Measurements from ENCODE around the gene ADGRD1.

- TF ChIP-seq, protein P1, sequence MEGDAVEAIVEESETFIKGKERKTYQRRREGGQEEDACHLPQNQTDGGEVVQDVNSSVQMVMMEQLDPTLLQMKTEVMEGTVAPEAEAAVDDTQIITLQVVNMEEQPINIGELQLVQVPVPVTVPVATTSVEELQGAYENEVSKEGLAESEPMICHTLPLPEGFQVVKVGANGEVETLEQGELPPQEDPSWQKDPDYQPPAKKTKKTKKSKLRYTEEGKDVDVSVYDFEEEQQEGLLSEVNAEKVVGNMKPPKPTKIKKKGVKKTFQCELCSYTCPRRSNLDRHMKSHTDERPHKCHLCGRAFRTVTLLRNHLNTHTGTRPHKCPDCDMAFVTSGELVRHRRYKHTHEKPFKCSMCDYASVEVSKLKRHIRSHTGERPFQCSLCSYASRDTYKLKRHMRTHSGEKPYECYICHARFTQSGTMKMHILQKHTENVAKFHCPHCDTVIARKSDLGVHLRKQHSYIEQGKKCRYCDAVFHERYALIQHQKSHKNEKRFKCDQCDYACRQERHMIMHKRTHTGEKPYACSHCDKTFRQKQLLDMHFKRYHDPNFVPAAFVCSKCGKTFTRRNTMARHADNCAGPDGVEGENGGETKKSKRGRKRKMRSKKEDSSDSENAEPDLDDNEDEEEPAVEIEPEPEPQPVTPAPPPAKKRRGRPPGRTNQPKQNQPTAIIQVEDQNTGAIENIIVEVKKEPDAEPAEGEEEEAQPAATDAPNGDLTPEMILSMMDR (IDR thresholded peaks at IDR 0.05) = no peak
- no peak for TF ChIP-seq POLR2A (IDR thresholded peaks at IDR 0.05)
- TF ChIP-seq POLR2AphosphoS5 (IDR thresholded peaks at IDR 0.05) = no peak
Measured at GRCh38 chr12:130988261-130988660, 34.6 kb downstream of the ADGRD1 start.

Measured in breast epithelium (tissue), 3 donors.